ENCODE measurements around the gene SCN1A. TPM values are rescaled to one million over a fixed set of nuclear protein-coding genes. Genes with fewer than 3 reads are reported as not detected.

SCN1A gene
- total RNA-seq: not detected

DNA sequence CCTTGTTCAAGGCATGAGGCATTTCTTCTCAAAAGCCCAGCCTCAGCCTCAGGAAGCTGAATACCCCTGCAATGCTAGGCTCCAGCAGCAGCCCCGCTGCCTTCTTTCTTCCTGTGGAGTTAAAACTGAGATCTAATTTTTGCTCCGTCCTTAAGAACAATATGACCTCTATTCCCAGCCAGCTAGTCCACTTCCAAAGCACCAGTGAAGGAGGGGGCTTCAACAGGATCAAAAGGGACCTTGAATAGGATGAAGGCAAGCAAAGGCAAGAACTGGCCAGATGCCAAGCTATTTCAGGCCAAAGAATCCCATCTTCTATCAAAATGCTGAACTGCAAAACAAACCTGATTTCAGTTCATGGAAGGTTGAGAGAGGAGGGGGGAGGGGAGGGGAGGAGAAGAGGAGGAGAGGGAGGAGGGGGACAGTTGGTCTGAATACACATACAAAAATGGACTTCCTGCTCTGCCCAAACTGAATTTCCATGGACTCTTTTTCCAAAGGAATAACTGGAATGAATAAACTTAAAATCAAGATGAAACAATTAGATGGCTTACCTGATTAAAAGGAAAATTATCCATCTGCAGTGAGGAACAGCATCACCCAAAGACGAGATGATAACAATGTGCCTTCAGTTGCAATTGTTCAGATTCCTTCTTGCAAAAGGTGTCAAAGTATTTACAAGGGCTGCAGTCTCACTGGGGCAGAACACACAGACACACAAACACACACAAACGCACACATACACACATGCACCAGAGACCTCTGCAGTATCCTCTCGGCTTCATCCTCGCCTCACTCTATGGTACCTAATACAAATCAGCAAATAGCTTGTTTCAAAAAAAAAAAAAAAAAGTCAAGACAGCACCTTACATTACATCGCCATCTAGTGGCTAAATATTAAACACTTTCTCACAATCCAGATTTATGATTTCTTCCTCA, at the start of gene SCN1A:
Gene SCN1A (minus strand): TSS at position 804 of the 939 bp plus-strand sequence. CDS start 54,399 bp downstream, outside the sequence.
- Histone ChIP-seq H3K36me3 (no peaks in the 10 kb centered on the region), H3K4me3 (no peak within 1 kb of the TSS), H3K27me3 (no peaks in the 10 kb centered on the region), H3K9me3 (no peaks in the 10 kb centered on the region), H3K4me1 (no peaks in the 10 kb centered on the region), H3K27ac (no peak within 1 kb of the TSS)
- DNase-seq: no peak
- TF ChIP-seq, protein P1, sequence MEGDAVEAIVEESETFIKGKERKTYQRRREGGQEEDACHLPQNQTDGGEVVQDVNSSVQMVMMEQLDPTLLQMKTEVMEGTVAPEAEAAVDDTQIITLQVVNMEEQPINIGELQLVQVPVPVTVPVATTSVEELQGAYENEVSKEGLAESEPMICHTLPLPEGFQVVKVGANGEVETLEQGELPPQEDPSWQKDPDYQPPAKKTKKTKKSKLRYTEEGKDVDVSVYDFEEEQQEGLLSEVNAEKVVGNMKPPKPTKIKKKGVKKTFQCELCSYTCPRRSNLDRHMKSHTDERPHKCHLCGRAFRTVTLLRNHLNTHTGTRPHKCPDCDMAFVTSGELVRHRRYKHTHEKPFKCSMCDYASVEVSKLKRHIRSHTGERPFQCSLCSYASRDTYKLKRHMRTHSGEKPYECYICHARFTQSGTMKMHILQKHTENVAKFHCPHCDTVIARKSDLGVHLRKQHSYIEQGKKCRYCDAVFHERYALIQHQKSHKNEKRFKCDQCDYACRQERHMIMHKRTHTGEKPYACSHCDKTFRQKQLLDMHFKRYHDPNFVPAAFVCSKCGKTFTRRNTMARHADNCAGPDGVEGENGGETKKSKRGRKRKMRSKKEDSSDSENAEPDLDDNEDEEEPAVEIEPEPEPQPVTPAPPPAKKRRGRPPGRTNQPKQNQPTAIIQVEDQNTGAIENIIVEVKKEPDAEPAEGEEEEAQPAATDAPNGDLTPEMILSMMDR (IDR thresholded peaks at IDR 0.05 in 4 of 5, conservative IDR thresholded peaks at IDR 0.05 in 1 of 5): peak in 4 of 5 experiments; percentile 23 to 72 (median 42)
- TF ChIP-seq POLR2A (IDR thresholded peaks at IDR 0.05): no peak
- no peak for ATAC-seq
- intact Hi-C loops (cut with DNase I; ENCODE audit: low total_unique reads) (loop anchor here (2.0 to 10.0 kb wide), 3 partner anchors 70 to 723 kb away; no protein-coding TSS in a partner anchor), in situ Hi-C loops (cut with MboI; ENCODE audit: low sequenced_read_pairs in 4 of 4) (loop anchor here in 3 of 4 donors (10.0 to 25.0 kb wide), 2 partner anchors 165 to 173 kb away; partner anchors contain the start of gene TTC21B (in 3 of the 3))

- Histone ChIP-seq H3K27ac (no peak overlapping the region), H3K4me3 (no peak overlapping the region), H3K27me3 (no peaks in the 10 kb centered on the region), H3K9me3 (no peaks in the 10 kb centered on the region), H3K4me1 (no peaks in the 10 kb centered on the region), H3K36me3 (no peaks in the 10 kb centered on the region)
- DNase-seq (no peak), ATAC-seq (no peak)
- intact Hi-C loops (cut with DNase I; ENCODE audit: low total_unique reads) (no loop called here), in situ Hi-C loops (cut with MboI; ENCODE audit: low sequenced_read_pairs in 4 of 4) (no loop called here)
- TF ChIP-seq, protein P1 (IDR thresholded peaks at IDR 0.05 in 4 of 5, conservative IDR thresholded peaks at IDR 0.05 in 1 of 5): no peak
- TF ChIP-seq POLR2A (IDR thresholded peaks at IDR 0.05): no peak
Measured at GRCh38 chr2:166173263-166173662, 45.4 kb upstream of the SCN1A start.

GRCh38 chr2:166171216-166171615, 43.4 kb upstream of the SCN1A start:
- no peak for DNase-seq
- ATAC-seq: no peak
- TF ChIP-seq, protein P1 (IDR thresholded peaks at IDR 0.05 in 4 of 5, conservative IDR thresholded peaks at IDR 0.05 in 1 of 5): no peak
- no peak for TF ChIP-seq POLR2A (IDR thresholded peaks at IDR 0.05)
- no peak overlapping the region for H3K27ac ChIP-seq
- H3K4me3 ChIP-seq: no peak overlapping the region
- no peaks in the 10 kb centered on the region for H3K27me3 ChIP-seq
- no peaks in the 10 kb centered on the region for H3K9me3 ChIP-seq
- H3K4me1 ChIP-seq: no peaks in the 10 kb centered on the region
- intact Hi-C loops (cut with DNase I; ENCODE audit: low total_unique reads) (no loop called here), in situ Hi-C loops (cut with MboI; ENCODE audit: low sequenced_read_pairs in 4 of 4) (no loop called here)
- no peaks in the 10 kb centered on the region for H3K36me3 ChIP-seq

DNA sequence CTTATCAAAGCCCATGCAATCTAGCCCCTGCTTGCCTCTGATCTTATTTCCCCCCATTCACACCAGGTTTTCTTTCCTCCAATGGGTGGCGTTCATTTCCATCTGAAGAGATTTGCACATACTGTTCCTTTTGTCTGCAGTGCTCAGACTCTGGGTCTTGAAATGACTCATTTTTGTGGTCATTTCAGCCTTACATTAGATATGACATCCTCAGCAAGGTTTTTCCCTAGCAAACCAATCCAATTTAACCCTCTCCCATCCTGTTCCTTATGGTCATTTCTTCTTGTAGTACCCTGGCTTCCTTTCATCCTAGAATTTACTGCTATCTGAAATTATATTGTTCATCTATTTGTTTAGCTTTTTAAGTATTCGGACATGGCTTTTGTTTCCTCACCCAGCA, 42.5 kb upstream of the SCN1A start:
- in situ Hi-C loops (cut with MboI; ENCODE audit: low sequenced_read_pairs in 4 of 4): no loop called here
- TF ChIP-seq, protein P1 (IDR thresholded peaks at IDR 0.05 in 4 of 5, conservative IDR thresholded peaks at IDR 0.05 in 1 of 5): no peak
- TF ChIP-seq POLR2A (IDR thresholded peaks at IDR 0.05): no peak

More for the DNA sequence above, 42.5 kb upstream of the SCN1A start:
- Histone ChIP-seq H3K4me1 (no peaks in the 10 kb centered on the region), H3K9me3 (no peaks in the 10 kb centered on the region), H3K36me3 (no peaks in the 10 kb centered on the region), H3K27ac (no peak overlapping the region), H3K4me3 (no peak overlapping the region), H3K27me3 (no peaks in the 10 kb centered on the region)
- intact Hi-C loops (cut with DNase I; ENCODE audit: low total_unique reads): no loop called here
- no peak for ATAC-seq
- no peak for DNase-seq

Data from gastrocnemius medialis (tissue), 4 donors.